ENCODE data around the gene QSOX1.

- TF ChIP-seq POLR2A (IDR thresholded peaks at IDR 0.05) (no peak), CTCF (IDR thresholded peaks at IDR 0.05) (no peak)
Observed at GRCh38 chr1:180151508-180151907, 3.2 kb upstream of the QSOX1 start.

Data from Peyer's patch (tissue), 4 donors.